Activated naive CD8-positive, alpha-beta T cell (primary cell): ENCODE measurements around the gene MARS2.
"Not testable (repeated sequence)": the region's sequence is repeated elsewhere in the genome, so short reads cannot be mapped to it uniquely, and the experiment has no call there.

Source experiments
- H3K27ac Mint-ChIP-seq: one replicate; pipeline ENCODE4 v1.8.0; 2021; ENCODE audit warnings: mixed read lengths
- H3K27me3 Mint-ChIP-seq: one replicate; pipeline ENCODE4 v1.8.0; 2021; ENCODE audit warnings: mixed read lengths
- H3K36me3 Mint-ChIP-seq: one replicate; pipeline ENCODE4 v1.8.0; 2021; ENCODE audit warnings: mixed read lengths
- H3K4me1 Mint-ChIP-seq: one replicate; pipeline ENCODE4 v1.8.0; 2021; ENCODE audit warnings: low read depth, mixed read lengths
- H3K4me3 Mint-ChIP-seq: one replicate; pipeline ENCODE4 v1.8.0; 2021; ENCODE audit warnings: mild to moderate bottlenecking, mixed read lengths
- H3K9me3 Mint-ChIP-seq: one replicate; pipeline ENCODE4 v1.8.0; 2021; ENCODE audit warnings: low read depth, mixed read lengths

The MARS2 gene

DNA sequence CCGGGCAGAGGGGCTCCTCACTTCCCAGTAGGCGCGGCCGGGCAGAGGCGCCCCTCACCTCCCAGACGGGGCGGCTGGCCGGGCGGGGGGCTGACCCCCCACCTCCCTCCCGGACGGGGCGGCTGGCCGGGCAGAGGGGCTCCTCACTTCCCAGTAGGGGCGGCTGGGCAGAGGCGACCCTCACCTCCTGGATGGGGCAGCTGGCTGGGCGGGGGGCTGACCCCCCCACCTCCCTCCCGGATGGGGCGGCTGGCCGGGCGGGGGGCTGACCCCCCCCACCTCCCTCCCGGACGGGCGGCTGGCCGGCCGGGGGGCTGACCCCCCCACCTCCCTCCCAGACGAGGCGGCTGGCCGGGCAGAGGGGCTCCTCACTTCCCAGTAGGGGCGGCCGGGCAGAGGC, 9.2 kb upstream of the MARS2 start:
- not testable (repeated sequence) for H3K36me3 Mint-ChIP-seq, H3K27me3 Mint-ChIP-seq

DNA sequence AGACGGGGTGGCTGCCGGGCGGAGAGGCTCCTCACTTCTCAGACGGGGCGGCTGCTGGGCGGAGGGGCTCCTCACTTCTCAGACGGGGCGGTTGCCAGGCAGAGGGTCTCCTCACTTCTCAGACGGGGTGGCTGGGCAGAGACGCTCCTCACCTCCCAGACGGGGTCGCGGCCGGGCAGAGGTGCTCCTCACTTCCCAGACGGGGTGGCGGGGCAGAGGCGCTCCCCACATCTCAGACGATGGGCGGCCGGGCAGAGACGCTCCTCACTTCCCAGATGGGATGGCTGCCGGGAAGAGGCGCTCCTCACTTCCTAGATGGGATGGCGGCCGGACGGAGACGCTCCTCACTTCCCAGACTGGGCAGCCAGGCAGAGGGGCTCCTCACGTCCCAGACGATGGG, 8.6 kb upstream of the MARS2 start:
- not testable (repeated sequence) for H3K9me3 Mint-ChIP-seq, H3K27ac Mint-ChIP-seq, H3K4me3 Mint-ChIP-seq

More for the DNA sequence above, 9.2 kb upstream of the MARS2 start:
- not testable (repeated sequence) for H3K27ac Mint-ChIP-seq, H3K4me3 Mint-ChIP-seq, H3K4me1 Mint-ChIP-seq, H3K9me3 Mint-ChIP-seq

DNA sequence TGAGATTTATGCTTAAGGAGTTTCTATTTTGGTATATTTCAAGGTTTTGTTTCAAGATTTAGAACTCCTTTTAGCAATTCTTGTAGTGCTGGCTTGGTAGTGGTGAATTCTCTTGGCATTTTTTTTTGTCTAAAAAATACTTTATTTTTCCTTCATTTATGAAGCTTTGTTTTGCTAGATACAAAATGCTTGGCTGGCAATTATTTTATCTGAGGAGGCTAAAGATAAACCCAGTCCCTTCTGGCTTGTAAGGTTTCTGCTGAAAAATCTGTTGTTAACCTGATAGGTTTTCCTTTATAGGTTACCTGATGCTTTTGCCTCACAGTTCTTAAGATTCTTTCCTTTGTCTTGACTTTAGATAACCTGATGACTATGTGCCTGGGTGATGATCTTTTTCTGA, 5.4 kb upstream of the MARS2 start:
- H3K4me3 Mint-ChIP-seq, H3K4me1 Mint-ChIP-seq, H3K27me3 Mint-ChIP-seq, H3K36me3 Mint-ChIP-seq, H3K27ac Mint-ChIP-seq, H3K9me3 Mint-ChIP-seq: not testable (repeated sequence)

More for the DNA sequence above, 8.6 kb upstream of the MARS2 start:
- H3K4me1 Mint-ChIP-seq, H3K27me3 Mint-ChIP-seq, H3K36me3 Mint-ChIP-seq: not testable (repeated sequence)

GRCh38 chr2:197700960-197701359, 4.2 kb upstream of the MARS2 start:
- Mint-ChIP-seq H3K36me3 (peaks cover 6% of the 10 kb centered on the region), H3K4me1 (peaks cover 11% of the 10 kb centered on the region), H3K27me3 (peaks cover 5% of the 10 kb centered on the region), H3K9me3 (no peaks in the 10 kb centered on the region), H3K27ac (no peak overlapping the region), H3K4me3 (no peak overlapping the region)

GRCh38 chr2:197704434-197705120, 592 bp upstream of the MARS2 start:
- Mint-ChIP-seq H3K9me3 (no peaks in the 10 kb centered on the region), H3K4me3 (peak overlapping the region; percentile 85), H3K4me1 (peaks cover 28% of the 10 kb centered on the region), H3K27me3 (peaks cover 5% of the 10 kb centered on the region), H3K36me3 (peaks cover 21% of the 10 kb centered on the region), H3K27ac (peak overlapping the region; percentile 98)

DNA sequence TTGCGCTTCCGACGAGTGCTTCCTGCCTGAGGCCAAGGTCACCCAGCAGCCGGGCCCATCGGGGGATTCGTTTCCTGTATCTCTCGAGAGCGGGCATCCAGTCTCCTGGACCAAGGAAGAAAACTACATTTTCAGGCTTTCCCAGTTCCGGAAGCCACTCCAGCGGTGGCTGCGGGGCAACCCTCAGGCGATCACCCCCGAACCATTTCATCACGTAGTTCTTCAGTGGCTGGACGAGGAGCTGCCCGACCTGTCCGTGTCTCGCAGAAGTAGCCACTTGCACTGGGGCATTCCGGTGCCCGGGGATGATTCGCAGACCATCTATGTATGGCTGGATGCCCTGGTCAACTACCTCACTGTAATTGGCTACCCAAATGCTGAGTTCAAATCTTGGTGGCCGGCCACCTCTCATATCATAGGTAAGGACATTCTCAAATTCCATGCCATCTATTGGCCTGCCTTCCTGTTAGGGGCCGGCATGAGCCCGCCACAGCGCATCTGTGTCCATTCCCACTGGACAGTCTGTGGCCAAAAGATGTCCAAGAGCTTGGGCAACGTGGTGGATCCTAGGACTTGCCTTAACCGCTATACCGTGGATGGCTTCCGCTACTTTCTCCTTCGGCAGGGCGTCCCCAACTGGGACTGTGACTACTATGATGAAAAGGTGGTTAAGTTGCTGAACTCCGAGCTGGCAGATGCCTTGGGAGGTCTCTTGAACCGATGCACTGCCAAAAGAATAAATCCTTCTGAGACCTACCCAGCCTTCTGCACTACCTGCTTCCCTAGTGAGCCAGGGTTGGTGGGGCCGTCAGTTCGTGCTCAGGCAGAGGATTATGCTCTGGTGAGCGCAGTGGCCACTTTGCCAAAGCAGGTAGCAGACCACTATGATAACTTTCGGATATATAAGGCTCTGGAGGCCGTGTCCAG, 1.0 kb downstream of the MARS2 start:
- no peaks in the 10 kb centered on the region for H3K9me3 Mint-ChIP-seq
- peak overlapping the region; percentile 92 for H3K27ac Mint-ChIP-seq
- H3K4me1 Mint-ChIP-seq, result peaks cover 39% of the 10 kb centered on the region
- H3K36me3 Mint-ChIP-seq, result peaks cover 26% of the 10 kb centered on the region
- peaks cover 5% of the 10 kb centered on the region for H3K27me3 Mint-ChIP-seq
- peak overlapping the region; percentile 93 for H3K4me3 Mint-ChIP-seq

GRCh38 chr2:197706839-197707207, 1.7 kb downstream of the MARS2 start:
- peaks cover 2% of the 10 kb centered on the region for H3K27me3 Mint-ChIP-seq
- H3K9me3 Mint-ChIP-seq, result no peaks in the 10 kb centered on the region
- no peak overlapping the region for H3K27ac Mint-ChIP-seq
- peaks cover 46% of the 10 kb centered on the region for H3K4me1 Mint-ChIP-seq
- H3K4me3 Mint-ChIP-seq, result peak overlapping the region; percentile 93
- peaks cover 26% of the 10 kb centered on the region for H3K36me3 Mint-ChIP-seq

DNA sequence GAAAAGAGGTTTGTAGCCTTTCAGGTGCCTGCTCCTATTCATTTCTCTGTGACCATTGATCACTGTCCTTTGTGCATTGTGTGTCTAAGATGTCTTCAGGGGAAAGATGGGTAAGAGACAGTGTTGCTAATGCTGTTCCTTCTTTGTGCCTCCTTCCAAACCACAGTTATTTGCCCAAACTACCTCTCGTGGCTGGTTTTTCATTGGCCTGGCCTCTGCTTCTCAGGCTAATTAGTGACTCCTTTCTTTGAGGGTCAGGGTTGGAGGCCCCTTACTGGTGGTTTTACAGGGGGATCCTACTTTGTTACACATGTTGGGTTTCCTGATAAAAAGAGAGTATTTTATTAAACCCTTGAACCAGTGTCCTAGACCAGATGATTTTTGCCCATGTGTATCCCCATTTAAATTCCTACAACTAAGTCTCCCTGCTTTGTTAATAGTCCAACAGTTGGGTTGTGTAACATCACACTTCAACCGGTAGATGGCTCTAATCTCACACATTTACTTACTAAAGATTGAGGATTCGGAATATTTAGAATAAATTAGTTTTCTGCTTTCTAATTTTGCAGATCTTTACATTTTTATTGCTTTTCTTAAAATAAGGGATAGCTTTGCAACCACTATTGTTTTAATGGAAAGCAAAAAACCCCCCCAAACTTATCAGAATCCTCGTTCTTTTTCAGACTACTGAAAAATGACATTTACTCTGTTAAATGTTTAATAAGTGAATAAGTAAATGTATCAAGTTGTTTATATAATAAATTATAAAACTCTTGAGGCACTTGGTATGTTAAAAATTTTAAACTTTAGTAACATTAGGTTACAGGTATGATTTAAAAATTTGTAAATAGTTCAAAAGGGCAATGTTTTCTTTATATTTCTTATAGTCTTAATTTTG, 2.4 kb downstream of the MARS2 start:
- H3K4me3 Mint-ChIP-seq, result peak overlapping the region; percentile 93
- peaks cover 24% of the 10 kb centered on the region for H3K36me3 Mint-ChIP-seq
- H3K27ac Mint-ChIP-seq, result no peak overlapping the region
- H3K27me3 Mint-ChIP-seq, result peaks cover 1% of the 10 kb centered on the region
- H3K9me3 Mint-ChIP-seq, result no peaks in the 10 kb centered on the region
- peaks cover 51% of the 10 kb centered on the region for H3K4me1 Mint-ChIP-seq

DNA sequence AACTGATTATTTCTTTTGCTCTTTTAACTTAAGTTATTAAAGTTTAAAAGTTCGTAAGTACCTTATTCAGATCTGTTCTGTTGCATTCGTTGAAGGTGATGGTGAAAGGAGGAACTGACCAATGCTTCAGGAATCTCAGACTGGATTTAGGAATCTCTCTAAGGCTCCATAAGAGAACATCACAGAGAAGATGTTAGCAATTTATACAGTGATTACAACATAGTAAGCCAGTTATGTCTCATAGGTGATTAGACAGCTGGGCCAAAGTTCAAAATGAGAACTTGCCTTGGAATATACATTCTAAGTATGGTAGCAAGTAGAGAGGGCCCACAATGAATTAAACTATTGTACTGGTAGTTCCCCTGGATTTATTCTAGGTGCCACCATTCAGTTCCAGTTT, 3.2 kb downstream of the MARS2 start:
- peak overlapping the region; percentile 93 for H3K4me3 Mint-ChIP-seq
- peaks cover 59% of the 10 kb centered on the region for H3K4me1 Mint-ChIP-seq
- H3K36me3 Mint-ChIP-seq, result peaks cover 23% of the 10 kb centered on the region
- H3K27me3 Mint-ChIP-seq, result no peaks in the 10 kb centered on the region
- H3K27ac Mint-ChIP-seq, result no peak overlapping the region
- no peaks in the 10 kb centered on the region for H3K9me3 Mint-ChIP-seq

DNA sequence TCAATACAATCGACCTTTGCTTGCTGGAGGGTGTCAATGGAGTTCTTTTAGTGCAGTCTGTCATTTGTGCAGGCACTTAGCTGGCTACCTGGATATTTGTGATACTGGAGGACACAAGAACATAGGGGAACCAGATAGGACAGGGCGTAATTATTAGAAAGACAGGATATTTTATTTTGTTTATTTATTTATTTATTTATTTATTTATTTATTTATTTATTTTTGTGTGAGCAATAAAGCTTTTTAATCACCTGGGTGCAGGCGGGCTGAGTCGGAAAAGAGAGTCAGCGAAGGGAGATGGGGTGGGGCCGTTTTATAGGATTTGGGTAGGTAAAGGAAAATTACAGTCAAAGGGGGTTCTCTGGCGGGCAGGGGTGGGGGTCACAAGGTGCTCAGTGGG, 4.0 kb downstream of the MARS2 start:
- H3K9me3 Mint-ChIP-seq, H3K27ac Mint-ChIP-seq, H3K27me3 Mint-ChIP-seq: not testable (repeated sequence)
- Mint-ChIP-seq H3K36me3 (peaks cover 23% of the 10 kb centered on the region), H3K4me3 (peak overlapping the region; percentile 93), H3K4me1 (peaks cover 60% of the 10 kb centered on the region)

- peak overlapping the region; percentile 69 for H3K4me3 Mint-ChIP-seq
- peaks cover 23% of the 10 kb centered on the region for H3K36me3 Mint-ChIP-seq
- H3K27me3 Mint-ChIP-seq, result no peaks in the 10 kb centered on the region
- no peak overlapping the region for H3K27ac Mint-ChIP-seq
- H3K9me3 Mint-ChIP-seq, result no peaks in the 10 kb centered on the region
- peaks cover 58% of the 10 kb centered on the region for H3K4me1 Mint-ChIP-seq
Measured at GRCh38 chr2:197710424-197711042, 5.4 kb downstream of the MARS2 start.

- no peak overlapping the region for H3K27ac Mint-ChIP-seq
- peaks cover 60% of the 10 kb centered on the region for H3K4me1 Mint-ChIP-seq
- no peaks in the 10 kb centered on the region for H3K27me3 Mint-ChIP-seq
- no peaks in the 10 kb centered on the region for H3K9me3 Mint-ChIP-seq
- peak overlapping the region; percentile 23 for H3K4me3 Mint-ChIP-seq
- H3K36me3 Mint-ChIP-seq, result peaks cover 22% of the 10 kb centered on the region
Measured at GRCh38 chr2:197711578-197711977, 6.4 kb downstream of the MARS2 start.

DNA sequence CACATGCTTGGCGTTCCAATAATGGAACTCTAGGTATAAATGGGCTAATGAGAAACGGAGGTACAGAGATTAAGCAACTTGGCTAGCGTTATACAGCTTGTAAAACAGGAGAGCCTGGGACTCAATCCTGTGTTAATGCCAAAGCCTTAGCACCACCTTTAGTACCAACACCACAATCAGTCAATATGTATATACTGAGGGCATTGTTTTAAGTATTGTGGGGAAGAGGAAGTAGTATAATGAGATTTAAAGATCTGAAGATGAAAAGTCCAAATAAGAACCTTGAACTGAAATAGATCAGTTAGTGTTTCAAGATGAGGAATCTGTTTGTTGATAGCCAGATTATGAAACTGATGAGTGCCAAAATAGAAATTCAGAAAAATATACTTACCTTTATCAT, 8.1 kb downstream of the MARS2 start:
- Mint-ChIP-seq H3K4me1 (peaks cover 55% of the 10 kb centered on the region), H3K9me3 (no peaks in the 10 kb centered on the region), H3K36me3 (peaks cover 17% of the 10 kb centered on the region), H3K4me3 (no peak overlapping the region), H3K27ac (no peak overlapping the region), H3K27me3 (no peaks in the 10 kb centered on the region)

GRCh38 chr2:197717863-197718262, 12.7 kb downstream of the MARS2 start:
- Mint-ChIP-seq H3K27ac (no peak overlapping the region), H3K4me1 (peaks cover 14% of the 10 kb centered on the region), H3K27me3 (no peaks in the 10 kb centered on the region), H3K36me3 (peaks cover 2% of the 10 kb centered on the region), H3K9me3 (no peaks in the 10 kb centered on the region), H3K4me3 (no peak overlapping the region)
